H7 (cell line): ENCODE measurements around the gene SUCLG1. TPM values are rescaled to one million over a fixed set of nuclear protein-coding genes. Genes with fewer than 3 reads are reported as not detected.

Experiments used
- DNase-seq: peaks from one replicate; pipeline ENCODE4 v3.0.0; 2012
- H3K27me3 ChIP-seq: 2 replicates; pipeline ENCODE4 v1.6.0; 2011; ENCODE audit warnings: mild to moderate bottlenecking, low read length; ENCODE audit not compliant: control insufficient read depth, insufficient read depth
- H3K36me3 ChIP-seq: replicated peaks from 2 replicates; pipeline ENCODE4 v1.5.1; 2011; ENCODE audit warnings: low read length; ENCODE audit not compliant: control insufficient read depth, insufficient read depth
- H3K4me3 ChIP-seq: 2 replicates; pipeline ENCODE4 v1.5.1; 2011; ENCODE audit warnings: low read depth, mild to moderate bottlenecking, control low read depth, low read length, moderate library complexity; ENCODE audit not compliant: insufficient read depth
- total RNA-seq: library from RNA; depleted of rRNA; stranded (reverse); fragments of >200 nt; shearing (Covaris generic); gene quantifications from 2 replicates; pipeline ENCODE4 v1.2.3, GENCODE V29; 2014; rRNA removed

The SUCLG1 gene
- total RNA-seq, 1 experiment from 2014 or later: 75.0 TPM

- Histone ChIP-seq H3K36me3 (no peaks in the 10 kb centered on the region), H3K4me3 (no peak overlapping the region), H3K27me3 (no peaks in the 10 kb centered on the region)
- DNase-seq: no peak
Measured at GRCh38 chr2:84373866-84374265, 85.2 kb downstream of the SUCLG1 start.

Other genes with a start within 250 kb of the SUCLG1 start
- gene DNAH6, start 57.2 kb upstream of the SUCLG1 start, total RNA-seq: 0.04 and 0.10 TPM in 2 replicates